B cell (primary cell): Measurements from ENCODE around the gene NLRP10. TPM values are rescaled to one million over a fixed set of nuclear protein-coding genes. Genes with fewer than 3 reads are reported as not detected.

Experiments
- ATAC-seq: fragments of 200-7000 bp; cut with Tn5 transposase; one replicate; pipeline ENCODE4 v1.10.0; 2021; ENCODE audit warnings: low read depth, mild to moderate bottlenecking, moderate number of reproducible peaks, moderate library complexity
- CTCF ChIA-PET: fragments of 350-600 bp; sonication (Branson Sonifier 250); formaldehyde crosslinking; loops from one replicate; lab custom pipeline; 2021; ENCODE audit warnings: antibody characterized with exemption, inconsistent platforms; lab: Charles Lee
- POLR2A ChIA-PET: fragments of 350-600 bp; sonication (Branson Sonifier 250); formaldehyde crosslinking; loops from one replicate; lab custom pipeline; 2021; ENCODE audit warnings: antibody characterized with exemption; lab: Charles Lee
- DNase-seq: peaks from one replicate; pipeline ENCODE4 v3.0.0; 2013
- H2AFZ ChIP-seq: 2 replicates; pipeline ENCODE4 v1.6.1; 2012; ENCODE audit warnings: mild to moderate bottlenecking, low read depth, low read length; ENCODE audit not compliant: insufficient read depth, poor library complexity, severe bottlenecking
- H3K27ac ChIP-seq, 2 donors: 1 replicate in 1 of 2; 2 replicates in 1 of 2; pipeline ENCODE4 v1.5.1; 2012 to 2013; ENCODE audit warnings: low read length in 2 of 2, mild to moderate bottlenecking in 2 of 2, moderate library complexity in 1 of 2
- H3K27me3 ChIP-seq, 4 experiments: fragments of 200-600 bp in 1 of 4; sonication (generic) in 1 of 4; replicated peaks in 1 of 4; 1 replicate in 2 of 4; 2 replicates in 2 of 4; pipeline versions ENCODE4 v1.6.1 to v1.7.0; 2013 to 2016; ENCODE audit warnings: low read length in 3 of 4, mild to moderate bottlenecking in 2 of 4, mixed read lengths in 1 of 4, moderate library complexity in 1 of 4; ENCODE audit not compliant: insufficient read depth in 4 of 4, control insufficient read depth in 3 of 4; ENCODE audit errors: control extremely low read depth in 1 of 4
- H3K36me3 ChIP-seq, 2 experiments: replicated peaks in 1 of 2; 1 replicate in 1 of 2; 2 replicates in 1 of 2; pipeline versions ENCODE4 v1.6.1 to v1.7.1; 2013; ENCODE audit warnings: low read length in 1 of 2; ENCODE audit not compliant: insufficient read depth in 2 of 2, control insufficient read depth in 1 of 2; ENCODE audit errors: control extremely low read depth in 1 of 2, extremely low read depth in 1 of 2
- H3K4me1 ChIP-seq, 2 donors: fragments of 200-600 bp in 1 of 2; sonication (generic) in 1 of 2; 1 replicate in 1 of 2; 2 replicates in 1 of 2; pipeline versions ENCODE4 v1.5.1 to v1.6.1; 2013 to 2017; ENCODE audit warnings: low read length in 2 of 2; ENCODE audit not compliant: control insufficient read depth in 2 of 2, insufficient read depth in 2 of 2
- H3K4me2 ChIP-seq: replicated peaks from 2 replicates; pipeline ENCODE3; 2012; ENCODE audit warnings: mild to moderate bottlenecking, low read depth, low read length; ENCODE audit not compliant: poor library complexity, severe bottlenecking
- H3K4me3 ChIP-seq, 5 experiments: fragments of 200-600 bp in 1 of 5; sonication (generic) in 1 of 5; 1 replicate in 3 of 5; 2 replicates in 2 of 5; pipeline versions ENCODE4 v1.5.1 to v1.7.0; 2011 to 2016; ENCODE audit warnings: low read length in 4 of 5, mild to moderate bottlenecking in 4 of 5, low read depth in 2 of 5, control low read depth in 1 of 5, moderate library complexity in 1 of 5; ENCODE audit not compliant: insufficient read depth in 1 of 5; ENCODE audit errors: control extremely low read depth in 1 of 5, extremely low read depth in 1 of 5
- H3K79me2 ChIP-seq: fragments of 200-600 bp; sonication (generic); one replicate; pipeline ENCODE4 v1.6.0; 2016; ENCODE audit warnings: low read length; ENCODE audit not compliant: control insufficient read depth, insufficient read depth
- H3K9ac ChIP-seq: fragments of 200-600 bp; sonication (generic); 2 replicates; pipeline ENCODE4 v1.6.1; 2017; ENCODE audit warnings: mild to moderate bottlenecking, low read length, moderate library complexity
- H3K9me3 ChIP-seq, 3 donors: one replicate each; pipeline versions ENCODE4 v1.6.1 to v1.7.1; 2013; ENCODE audit warnings: low read length in 2 of 3; ENCODE audit not compliant: control insufficient read depth in 2 of 3, insufficient read depth in 1 of 3; ENCODE audit errors: control extremely low read depth in 1 of 3
- H4K20me1 ChIP-seq: 2 replicates; pipeline ENCODE4 v1.6.0; 2012; ENCODE audit warnings: mild to moderate bottlenecking, low read length; ENCODE audit not compliant: insufficient read depth, control insufficient read depth, poor library complexity, severe bottlenecking
- H3K27ac Mint-ChIP-seq: one replicate; pipeline ENCODE4 v1.8.0; 2021; ENCODE audit warnings: mixed read lengths
- H3K27me3 Mint-ChIP-seq: one replicate; pipeline ENCODE4 v1.8.0; 2021; ENCODE audit warnings: mixed read lengths
- H3K4me1 Mint-ChIP-seq: one replicate; pipeline ENCODE4 v1.8.0; 2021; ENCODE audit warnings: mixed read lengths
- H3K4me3 Mint-ChIP-seq: one replicate; pipeline ENCODE4 v1.8.0; 2021; ENCODE audit warnings: mixed read lengths
- H3K9me3 Mint-ChIP-seq: one replicate; pipeline ENCODE4 v1.8.0; 2022; ENCODE audit warnings: mixed read lengths; ENCODE audit not compliant: insufficient read depth
- CTCF ChIP-seq: fragments of 200-600 bp; IDR thresholded peaks from one replicate; pipeline ENCODE4 v1.8.0; 2022; ENCODE audit warnings: antibody characterized with exemption, mild to moderate bottlenecking
- EZH2 ChIP-seq: IDR thresholded peaks from 2 replicates; pipeline ENCODE4 v1.6.1; 2012; ENCODE audit warnings: borderline replicate concordance, low read depth, mild to moderate bottlenecking, moderate library complexity, low read length; ENCODE audit not compliant: insufficient read depth, poor library complexity, severe bottlenecking
- WGBS: methylation state at CpG from one replicate; pipeline ENCODE4 v1.1.5; 2013; ENCODE audit warnings: missing lambda C conversion rate; ENCODE audit not compliant: insufficient coverage; 5-methylcytosine and 5-hydroxymethylcytosine counted together
- intact Hi-C: fragments of 100-400 bp; cut with micrococcal nuclease; formaldehyde crosslinking; loops from one replicate; pipeline ENCODE4 v1.10.0; 2022
- polyA plus RNA-seq: library from polyadenylated mRNA; depleted of rRNA; stranded (reverse); fragments of >200 nt; gene quantifications from 2 replicates; pipeline ENCODE4 v1.2.3, GENCODE V29; 2012
- total RNA-seq, 2 donors: library from RNA; stranded (reverse); fragments of 120-200 nt in 1 of 2; gene quantifications; 1 replicate in 1 of 2; 2 replicates in 1 of 2; pipeline versions ENCODE4 v1.2.3 to v1.2.4, GENCODE V29; 2013 to 2022

The NLRP10 gene
- total and polyA plus RNA-seq, 2 donors (not counting 1 experiment from before 2014, with no cell fraction given): not detected

GRCh38 chr11:7986768-7987559, 21.7 kb upstream of the NLRP10 start, which contains the start of gene EIF3F:
EIF3F (plus strand) TSS chr11:7987337; CDS start chr11:7987353, 16 bp downstream.
- DNase-seq: peak; percentile 98
- no peaks in the 10 kb centered on the region for H3K9me3 Mint-ChIP-seq
- intact Hi-C loops: loop anchor here (1.0 to 5.0 kb wide), 4 partner anchors 32 to 1755 kb away; partner anchors contain the start of genes FHIP1B and PPFIBP2
- Histone ChIP-seq H3K27me3 (no peaks in the 10 kb centered on the region), H3K27ac (peak within 1 kb of the TSS; percentile 56 to 86), H4K20me1 (peaks cover 10% of the 10 kb centered on the region), H3K4me3 (peak within 1 kb of the TSS; percentile 58 to 83 (median 63)), H3K4me2 (peak within 1 kb of the TSS; percentile 91), H3K4me1 (peaks cover 24 to 26% of the 10 kb centered on the region in 2 donors), H3K79me2 (peaks cover 42% of the 10 kb centered on the region), H3K9ac (peak within 1 kb of the TSS; percentile 74), H3K9me3 (no peaks in the 10 kb centered on the region), H3K36me3 (peaks cover 0 to 22% of the 10 kb centered on the region in 2 experiments), H2AFZ (peak within 1 kb of the TSS; percentile 99)
- H3K27me3 Mint-ChIP-seq: no peaks in the 10 kb centered on the region
- CTCF ChIA-PET: interaction anchor here (0.8 to 1.9 kb wide), 12 partner anchors 12 to 973 kb away, joined by 3 to 15 read pairs (median 4); partner anchors contain the start of gene RIC3
- TF ChIP-seq CTCF (peak; percentile 85), EZH2 (no peak)
- peaks cover 37% of the 10 kb centered on the region for H3K4me1 Mint-ChIP-seq
- peak within 1 kb of the TSS; percentile 93 for H3K4me3 Mint-ChIP-seq
- 2% methylated on average over 44 of the region's 47 CpGs for WGBS
- POLR2A ChIA-PET: interaction anchor here (0.6 to 1.0 kb wide), 3 partner anchors 12 to 1542 kb away, joined by 4 to 7 read pairs (median 5); no protein-coding TSS in a partner anchor
- H3K27ac Mint-ChIP-seq: peak within 1 kb of the TSS; percentile 94
- peak; percentile 97 for ATAC-seq
